SKM-1 (cell line): ENCODE data around the gene CARM1.
"Not testable (repeated sequence)": the region's sequence is repeated elsewhere in the genome, so short reads cannot be mapped to it uniquely, and the experiment has no call there.

Source experiments
- DNase-seq: peaks from one replicate; lab custom pipeline; 2025; ENCODE audit not compliant: unreplicated experiment; lab: John Stamatoyannopoulos, UW

The CARM1 gene

DNA sequence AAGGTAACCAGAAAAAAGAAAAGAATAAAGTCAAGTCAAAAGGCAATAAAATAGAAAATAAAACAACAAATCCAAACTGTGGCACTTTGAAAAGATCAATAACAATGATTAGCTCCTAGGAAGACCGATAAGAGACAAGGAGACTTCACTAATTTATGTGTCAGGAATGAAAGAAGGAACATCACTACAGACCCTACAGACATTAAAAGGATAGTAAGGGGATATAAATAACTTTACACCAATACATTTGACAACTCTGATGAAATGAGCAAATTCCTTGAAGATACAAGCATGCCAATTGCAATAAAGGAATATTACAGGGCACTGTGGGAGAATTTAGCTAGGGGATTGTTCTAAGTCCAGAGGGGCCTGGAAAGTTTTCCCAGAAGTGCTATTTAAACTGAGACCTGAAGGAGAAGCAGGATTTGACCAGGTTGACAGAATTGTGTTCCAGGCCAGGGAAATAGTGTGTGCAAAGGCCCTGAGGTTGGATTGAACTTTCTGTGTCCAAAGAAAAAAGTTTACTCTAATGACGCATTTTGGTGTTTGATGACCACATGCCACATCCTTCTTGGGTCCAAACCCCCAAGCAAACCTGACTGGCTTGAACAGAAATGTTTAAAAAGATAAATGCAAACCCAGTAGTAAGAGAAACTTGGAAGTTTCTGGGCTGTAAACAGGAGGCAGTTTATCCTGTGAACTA lies 24.7 kb upstream of the CARM1 start:
- DNase-seq, result no peak

DNA sequence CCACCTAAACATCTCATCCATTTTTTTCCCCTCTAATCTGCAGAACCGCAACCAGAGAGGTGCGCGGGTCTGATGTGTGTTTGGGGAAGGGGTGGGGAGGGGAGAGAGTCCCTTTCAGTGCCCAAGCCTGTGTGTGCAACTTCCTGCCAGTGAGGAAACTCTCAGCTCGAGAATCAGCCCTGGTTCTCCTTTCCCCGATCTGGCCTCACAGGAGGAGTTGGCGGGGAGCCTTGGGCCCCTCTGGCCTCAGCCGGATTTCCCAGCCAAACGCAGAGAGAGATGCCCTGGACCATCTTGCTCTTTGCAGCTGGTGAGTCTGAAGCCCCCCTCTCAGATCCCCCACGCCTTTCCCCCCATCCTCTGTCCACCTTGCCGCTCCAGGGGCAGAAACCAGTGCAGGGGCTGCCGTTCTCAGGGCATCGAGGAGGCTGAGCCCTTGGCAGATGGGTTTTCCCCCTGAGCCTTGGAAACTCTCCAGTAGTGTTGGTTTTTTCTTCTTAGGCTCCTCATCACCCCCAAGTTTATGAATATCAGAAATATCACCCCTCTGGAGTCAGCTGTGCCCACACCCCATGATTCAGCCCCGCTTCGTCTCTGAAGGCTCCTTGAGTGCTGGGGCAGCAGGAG lies 23.0 kb upstream of the CARM1 start, which contains the start of gene C19orf38:
Gene C19orf38, plus strand, starts transcription at position 186 of the 627 bp plus-strand sequence. Its CDS starts 94 bp downstream, at position 280.
- DNase-seq, result peak; percentile 76

DNA sequence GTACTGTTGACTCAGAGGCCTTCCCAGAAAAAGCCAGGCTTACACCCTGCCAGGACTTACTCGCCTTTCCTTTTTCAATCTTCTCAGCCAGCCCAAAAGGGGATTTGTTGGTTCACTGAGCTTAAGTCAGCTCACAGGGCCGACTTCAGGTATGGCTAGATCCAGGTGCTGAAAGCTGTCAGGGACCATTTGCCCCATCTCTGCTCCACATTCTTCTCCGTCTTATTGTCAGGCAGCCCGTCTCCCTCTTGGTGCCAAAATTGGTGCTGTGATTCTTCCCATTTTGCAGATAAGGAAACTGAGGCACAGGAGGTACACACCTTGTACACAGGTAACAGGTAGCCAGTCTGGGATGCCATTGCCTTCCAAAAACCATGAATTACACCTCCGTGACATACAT lies 20.7 kb upstream of the CARM1 start:
- no peak for DNase-seq

DNA sequence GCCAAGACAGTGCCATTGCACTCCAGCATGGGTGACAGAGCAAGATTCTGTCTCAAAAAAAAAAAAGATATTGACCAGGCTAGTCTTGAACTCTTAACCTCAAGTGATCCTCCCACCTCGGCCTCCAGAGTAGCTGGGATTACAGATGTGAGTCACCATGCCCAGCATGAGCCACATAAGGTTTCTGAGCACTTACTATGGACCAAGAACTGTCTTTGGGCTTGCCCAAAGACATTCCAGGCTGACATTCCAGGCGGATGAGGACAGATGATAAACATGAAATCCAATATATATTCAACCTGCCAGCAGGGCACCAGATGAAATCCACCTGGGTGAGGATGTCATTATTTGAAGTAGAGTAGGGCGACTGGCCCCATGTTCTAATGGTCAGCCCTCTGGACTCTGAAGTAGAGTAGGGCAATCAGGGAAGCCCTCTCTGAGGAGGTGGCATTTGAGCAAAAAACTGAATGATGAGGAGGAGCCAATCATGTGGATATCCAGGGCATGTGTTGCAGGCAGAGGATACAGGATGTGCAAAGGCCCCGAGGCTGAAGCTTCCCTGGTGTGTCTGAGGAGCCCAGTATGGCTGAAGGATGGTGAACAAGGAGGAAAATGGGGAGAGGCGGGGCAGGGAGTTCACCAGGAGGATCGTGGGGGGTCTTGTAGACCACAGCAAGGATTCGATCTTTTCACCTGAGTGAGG lies 19.1 kb upstream of the CARM1 start:
- DNase-seq, result no peak

DNA sequence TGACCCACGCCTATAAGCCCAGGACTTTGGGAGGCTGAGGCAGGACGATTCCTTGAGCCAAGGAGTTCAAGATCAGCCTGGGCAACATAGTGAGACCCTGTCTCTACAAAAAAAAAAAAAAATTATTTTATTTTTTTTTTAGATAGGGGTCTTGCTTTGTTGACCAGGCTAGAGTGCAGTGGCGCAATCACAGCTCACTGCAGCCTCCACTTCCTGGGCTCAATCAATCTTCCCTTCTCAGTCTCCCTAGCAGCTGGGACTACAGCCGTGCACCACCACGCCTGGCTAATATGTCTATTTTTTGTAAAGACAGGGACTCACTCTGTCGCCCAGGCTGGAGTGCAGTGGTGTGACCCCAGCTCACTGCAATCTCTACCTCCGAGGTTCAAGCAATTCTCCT lies 18.4 kb upstream of the CARM1 start:
- no peak for DNase-seq

DNA sequence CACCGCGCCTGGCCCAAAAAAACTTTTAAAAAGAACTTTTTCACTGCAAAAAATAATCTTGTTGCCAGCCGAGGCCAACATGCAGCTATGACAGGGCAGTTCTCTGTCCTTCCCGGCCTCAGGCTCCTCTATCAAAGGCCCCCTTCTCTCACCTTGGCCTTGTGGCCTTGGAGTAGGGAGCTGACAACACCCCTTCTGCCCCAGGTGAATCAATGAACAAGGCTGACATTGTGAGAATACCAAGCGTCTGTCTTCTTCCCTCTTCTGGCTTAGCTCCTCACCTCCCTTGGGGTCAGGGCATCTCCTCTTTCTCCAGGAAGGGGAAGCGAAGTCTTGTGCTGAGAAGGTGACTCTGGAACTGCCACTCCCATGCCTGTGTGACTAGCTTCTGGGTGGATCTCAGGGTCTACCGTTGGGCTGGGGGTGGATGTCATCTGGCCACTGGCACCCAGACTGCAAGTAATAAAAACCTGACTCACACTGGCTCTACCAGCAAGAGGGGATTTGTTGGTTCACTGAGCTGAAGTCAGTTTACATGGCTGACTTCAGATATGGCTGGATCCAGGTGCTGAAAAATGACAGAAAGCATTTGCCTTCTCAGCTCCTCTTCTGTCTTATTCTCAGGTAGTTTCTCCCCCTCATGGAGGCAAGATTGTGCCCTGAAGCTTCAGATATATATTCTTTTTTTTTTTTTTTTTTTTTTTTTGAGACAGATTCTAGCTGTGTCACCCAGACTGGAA lies 16.8 kb upstream of the CARM1 start:
- DNase-seq, result no peak

DNA sequence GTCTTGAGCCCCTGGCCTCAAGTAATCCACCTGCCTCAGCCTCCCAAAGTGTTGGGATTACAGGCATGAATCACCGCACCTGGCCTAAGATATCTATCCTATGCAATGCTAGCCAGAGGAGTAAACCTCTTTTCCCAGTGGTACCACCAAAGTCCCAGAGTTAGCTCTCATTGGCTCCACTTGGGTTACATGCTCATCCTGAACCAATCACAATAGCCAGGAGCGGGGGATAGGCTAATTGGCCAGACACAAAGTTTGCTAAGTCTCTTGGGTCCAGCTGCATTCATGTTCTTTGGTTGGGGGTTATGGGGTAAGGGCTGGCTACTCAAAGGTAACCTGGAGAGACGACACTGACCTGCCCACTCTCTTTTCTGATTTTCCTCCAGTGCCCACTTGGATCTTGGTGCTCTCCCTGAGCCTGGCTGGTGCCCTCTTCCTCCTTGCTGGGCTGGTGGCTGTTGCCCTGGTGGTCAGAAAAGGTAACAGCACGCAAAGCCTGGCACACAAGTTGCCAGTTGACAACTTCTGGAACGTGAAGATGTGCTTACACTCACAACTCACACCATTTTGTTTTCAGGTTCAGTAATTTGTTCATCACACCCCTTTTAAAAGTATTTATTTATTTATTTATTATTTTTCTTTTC lies 15.4 kb upstream of the CARM1 start:
- DNase-seq, result no peak

DNA sequence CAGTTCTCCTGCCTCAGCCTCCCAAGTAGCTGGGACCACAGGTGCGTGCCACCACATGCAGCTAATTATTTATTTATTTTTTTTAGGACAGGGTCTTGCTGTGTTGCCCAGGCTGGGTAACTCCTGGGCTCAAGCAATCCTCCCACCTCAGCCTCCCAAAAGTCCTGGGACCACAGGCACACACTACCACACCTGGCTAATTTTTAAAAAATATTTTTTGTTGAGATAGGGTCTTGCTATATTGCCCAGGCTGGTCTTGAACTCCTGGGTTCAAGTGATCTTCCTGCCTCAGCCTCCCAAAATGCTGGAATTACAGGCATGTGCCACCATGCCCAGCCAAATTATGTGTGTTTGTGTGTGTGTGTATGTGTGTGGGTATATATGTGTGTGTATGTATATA lies 14.5 kb upstream of the CARM1 start:
- DNase-seq, result not testable (repeated sequence)

DNA sequence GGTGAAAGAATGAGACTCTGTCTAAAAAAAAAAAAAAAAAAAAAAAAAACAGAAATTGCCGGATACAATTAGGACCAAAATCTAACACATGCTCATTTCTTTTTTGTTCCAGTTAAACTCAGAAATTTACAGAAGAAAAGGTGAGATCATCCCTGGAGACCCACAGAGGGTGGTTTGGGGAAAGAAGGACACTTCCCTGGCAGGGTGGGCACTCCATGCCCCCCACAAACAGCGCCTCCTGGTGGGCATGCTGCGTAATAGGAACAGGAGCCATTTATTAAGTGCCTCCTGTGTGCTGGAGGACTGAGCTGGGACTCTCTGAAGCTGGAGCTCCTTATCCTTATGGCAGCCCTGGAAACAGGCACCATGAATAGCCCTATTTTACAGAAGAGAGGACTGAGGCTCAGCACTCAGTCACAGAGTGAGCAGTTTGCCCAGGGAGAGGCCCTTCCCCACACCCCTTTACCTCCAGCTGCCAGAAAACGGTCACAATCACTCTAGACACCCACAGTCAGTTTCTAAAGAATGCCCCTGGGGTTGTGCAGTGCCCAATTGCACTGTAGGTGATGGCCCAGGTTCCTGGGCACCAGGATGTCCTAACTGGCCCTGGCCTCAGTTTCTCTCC lies 13.0 kb upstream of the CARM1 start:
- DNase-seq, result no peak

DNA sequence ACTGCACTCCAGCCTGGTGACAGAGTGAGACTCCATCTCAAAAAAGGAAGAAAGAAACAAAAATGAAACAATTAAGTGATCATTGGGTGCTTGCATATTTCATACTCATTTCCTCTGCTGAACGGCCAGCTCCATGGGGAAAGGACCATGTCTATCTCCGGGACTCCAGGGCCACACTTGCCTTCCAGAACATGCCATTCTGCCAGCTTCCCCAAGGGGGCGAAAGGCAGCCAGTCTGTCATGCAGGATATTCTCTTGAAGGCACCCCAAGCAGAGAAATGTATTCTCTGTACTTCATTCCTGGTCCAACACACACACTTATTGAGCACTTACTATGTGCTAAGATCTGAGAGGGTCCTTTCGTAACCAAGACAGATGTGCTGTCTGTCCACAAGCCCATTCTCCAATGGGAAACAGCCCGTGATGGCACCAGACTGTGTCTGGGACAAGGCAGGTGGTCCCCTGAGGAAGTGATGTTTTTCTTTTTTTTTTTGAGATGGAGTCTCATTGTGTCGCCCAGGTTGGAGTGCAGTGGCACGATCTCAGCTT lies 10.2 kb upstream of the CARM1 start:
- peak; percentile 33 for DNase-seq

DNA sequence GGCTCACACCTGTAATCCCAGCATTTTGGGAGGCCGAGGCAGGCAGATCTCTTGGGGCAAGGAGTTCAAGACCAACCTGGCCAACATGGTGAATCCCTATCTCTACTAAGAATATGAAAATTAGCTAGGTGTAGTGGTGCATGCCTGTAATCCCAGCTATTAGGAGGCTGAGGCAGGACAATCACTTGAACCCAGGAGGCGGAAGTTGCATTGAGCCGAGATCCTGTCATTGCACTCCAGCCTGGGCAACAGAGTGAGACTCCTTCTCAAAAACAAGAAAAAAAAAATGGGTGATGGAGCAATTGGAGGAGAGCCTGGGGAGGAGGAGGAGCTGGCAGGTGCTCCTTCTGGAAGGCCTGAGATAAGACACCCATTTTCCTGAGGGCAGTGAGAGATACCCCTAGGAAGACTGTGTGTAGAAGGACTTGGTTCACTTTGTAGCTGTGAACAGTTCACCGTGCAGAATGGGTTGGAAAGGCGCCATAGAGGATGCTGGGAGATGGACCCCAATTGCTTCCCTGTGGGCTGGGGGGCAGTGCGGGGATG lies 8.7 kb upstream of the CARM1 start:
- DNase-seq, result no peak

DNA sequence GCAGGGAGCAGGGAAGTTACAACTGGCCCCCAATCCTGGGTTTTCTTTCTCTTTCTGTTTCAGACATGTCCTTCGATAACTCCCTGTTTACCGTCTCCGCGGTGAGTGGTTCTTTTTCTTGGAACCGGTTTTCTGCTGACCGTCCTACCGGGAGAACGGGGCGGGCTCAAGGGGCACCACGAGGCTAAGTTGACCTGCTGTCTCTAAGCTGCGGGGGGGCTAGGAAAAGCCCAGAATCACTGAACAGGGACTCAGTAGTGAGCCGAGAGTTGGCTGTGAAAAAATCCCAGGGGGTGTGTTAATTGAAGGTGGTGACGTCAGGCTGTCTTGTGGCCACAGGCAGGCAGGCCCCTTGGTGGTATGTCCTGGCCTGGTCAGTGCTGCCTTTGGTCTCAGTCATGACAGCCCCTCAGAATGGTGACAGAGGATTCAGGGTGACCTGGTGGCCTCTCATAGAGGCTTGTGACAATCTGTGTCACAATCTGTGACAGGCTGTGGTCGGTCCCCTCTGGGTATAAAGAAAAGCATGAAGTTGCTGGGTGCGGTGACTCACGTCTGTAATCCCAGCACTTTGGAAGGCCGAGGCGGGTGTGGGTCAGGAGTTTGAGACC lies 8.1 kb upstream of the CARM1 start:
- DNase-seq, result no peak

DNA sequence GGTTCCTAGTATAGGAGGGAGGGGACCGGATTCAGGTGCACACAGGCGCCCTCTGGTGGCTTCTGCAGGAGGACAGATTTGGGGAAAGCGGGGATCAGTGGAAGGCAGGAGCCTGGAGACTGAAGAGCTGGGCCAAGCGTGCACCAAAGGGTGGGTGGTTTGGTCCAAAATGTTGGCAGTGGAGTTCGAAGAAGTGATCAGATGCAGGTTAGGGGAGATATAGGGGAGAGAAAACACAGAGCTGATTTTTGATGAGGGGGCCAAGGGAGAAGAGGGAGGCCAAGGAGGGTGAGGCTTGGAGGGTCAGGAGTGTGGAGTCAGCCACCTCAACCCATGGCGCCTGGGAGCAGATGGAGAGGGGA lies 6.8 kb upstream of the CARM1 start:
- peak; percentile 26 for DNase-seq

DNA sequence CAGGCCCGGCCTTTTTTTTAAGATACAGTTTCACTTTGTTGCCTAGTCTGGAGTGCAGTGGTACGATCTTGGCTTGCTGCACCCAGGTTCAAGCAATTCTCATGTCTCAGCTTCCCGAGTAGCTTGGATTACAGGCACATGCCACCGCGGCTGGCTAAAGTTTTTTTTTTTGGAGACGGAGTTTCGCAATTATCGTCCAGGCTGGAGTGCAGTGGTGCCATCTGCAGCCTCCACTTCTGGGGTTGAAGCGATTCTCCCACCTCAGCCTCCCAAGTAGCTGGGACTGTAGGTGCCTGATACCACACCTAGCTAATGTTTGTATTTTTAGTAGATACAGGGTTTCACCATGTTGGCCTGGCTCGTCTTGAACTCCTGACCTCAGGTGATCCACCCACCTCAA lies 4.9 kb upstream of the CARM1 start:
- no peak for DNase-seq

DNA sequence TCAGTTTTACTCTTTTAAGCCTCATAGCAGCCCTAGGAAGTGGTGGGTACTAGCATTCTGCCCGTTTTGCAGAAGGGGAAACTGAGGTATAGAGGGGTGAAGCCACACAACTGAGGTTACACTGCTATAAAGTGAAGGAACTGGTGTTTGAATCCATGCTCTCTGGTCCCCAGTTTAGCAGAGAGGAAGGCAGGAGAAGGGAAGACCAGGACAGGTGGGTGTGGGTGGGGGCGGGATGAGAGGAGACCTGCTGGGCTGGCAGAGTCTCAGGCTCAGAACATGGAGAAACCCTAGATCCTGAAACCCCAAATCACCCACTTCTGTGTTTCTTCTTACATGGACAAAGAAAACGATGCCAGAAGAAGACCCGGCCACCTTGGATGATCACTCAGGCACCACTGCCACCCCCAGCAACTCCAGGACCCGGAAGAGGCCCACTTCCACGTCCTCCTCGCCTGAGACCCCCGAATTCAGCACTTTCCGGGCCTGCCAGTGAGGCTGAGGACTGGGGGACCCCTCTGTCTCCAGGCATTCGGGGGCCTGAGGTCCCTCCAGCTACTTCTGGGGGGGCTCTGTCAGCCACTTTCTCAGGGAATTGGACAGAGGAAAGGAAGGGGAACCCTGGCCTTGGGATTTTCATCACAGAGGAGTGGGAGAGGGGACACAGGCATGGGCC lies 2.3 kb upstream of the CARM1 start:
- no peak for DNase-seq

DNA sequence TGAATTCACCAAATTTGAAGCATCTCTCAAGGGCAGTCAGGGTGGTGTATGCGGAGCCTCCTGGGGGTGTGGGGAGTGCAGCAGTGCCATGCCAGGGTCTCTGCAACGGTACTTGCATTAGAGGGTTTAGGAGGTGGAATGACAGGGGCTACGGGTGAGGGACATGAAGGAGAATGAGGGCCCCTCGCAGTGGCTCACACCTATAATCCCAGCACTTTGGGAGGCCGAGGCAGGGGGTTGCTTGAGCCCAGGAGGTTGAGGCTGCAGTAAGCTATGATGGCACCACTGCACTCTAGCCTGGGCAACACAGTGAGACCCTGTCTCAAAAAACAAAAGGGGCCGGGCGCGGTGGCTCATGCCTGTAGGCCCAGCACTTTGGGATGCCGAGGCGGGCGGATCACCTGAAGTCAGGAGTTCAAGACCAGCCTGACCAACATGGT lies 1.5 kb upstream of the CARM1 start:
- DNase-seq, result not testable (repeated sequence)

DNA sequence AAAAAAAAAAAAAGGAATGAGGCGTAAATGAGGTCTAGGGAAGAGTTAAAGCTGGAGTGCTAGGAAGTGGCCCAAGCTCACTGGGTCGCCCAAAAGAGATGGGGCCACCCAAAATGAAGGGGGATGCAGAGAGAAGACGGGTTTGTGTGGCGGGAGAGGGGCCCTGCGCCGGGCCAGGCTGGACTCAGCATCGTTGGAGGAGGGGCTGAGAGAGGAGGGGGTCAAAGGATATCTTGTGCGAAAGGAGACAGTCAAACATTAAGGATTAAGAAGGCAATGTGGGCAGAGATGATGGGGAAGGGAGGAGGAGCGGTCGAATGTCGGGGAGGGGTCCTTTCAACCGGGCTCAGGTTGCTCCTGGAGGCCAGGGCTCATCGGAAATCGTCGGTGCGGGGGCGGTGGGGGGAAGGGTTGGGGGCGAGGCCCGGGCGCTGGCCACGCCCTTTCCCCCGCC lies 825 bp upstream of the CARM1 start:
- DNase-seq, result no peak

DNA sequence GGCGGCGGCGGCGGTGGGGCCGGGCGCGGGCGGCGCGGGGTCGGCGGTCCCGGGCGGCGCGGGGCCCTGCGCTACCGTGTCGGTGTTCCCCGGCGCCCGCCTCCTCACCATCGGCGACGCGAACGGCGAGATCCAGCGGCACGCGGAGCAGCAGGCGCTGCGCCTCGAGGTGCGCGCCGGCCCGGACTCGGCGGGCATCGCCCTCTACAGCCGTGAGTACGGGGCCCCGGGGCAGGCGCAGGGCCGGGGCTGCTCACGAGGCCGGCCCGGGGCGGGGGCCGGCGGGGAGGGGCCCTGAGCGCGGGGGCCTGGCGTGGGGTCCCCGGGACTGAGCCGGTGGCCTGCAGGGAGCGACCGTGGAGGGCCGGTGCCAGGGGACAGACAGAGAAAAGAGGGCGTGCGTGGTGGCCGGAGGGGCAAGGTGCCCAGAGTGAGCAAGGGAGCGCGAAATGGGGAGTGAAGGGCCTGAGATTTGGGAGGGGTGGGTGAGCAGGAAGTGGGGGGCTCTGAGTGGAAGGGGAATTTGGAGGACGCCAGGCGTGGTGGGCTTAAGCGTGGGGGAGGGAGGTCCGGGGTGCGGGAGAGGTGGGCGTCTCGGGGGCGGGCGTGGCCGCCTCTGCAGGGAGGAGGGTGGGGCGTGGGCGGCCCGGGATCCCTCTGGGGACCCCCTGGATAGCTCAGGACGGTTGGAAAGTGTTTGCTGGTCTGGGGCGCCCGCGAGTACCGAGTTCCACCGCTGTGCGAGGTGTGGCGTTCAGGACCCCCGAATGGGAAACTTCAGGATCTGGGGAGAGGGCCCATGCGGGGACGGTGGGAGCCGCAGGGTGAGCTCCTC lies 575 bp downstream of the CARM1 start:
- no peak for DNase-seq
